ENCODE results near the gene ACBD6.

DNA sequence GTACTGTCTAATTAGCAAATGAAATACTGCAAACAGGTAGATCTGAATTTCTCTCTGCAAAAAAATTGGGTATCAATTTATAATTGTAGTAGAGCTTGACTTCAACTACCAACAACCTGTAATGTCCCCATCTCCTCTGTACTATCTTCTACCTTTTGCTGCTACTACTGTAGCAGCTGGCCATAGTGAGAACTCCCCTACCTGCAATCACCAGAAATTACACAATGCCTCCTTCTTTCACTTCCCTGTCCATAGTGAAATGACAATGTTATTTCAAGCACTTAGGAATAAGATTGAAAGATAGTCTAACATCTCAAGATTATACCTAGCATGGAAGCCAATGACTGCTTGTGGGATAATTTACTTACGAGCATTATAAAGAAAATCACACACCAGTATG, 100.4 kb downstream of the ACBD6 start:
- TF ChIP-seq PAX8 (IDR thresholded peaks at IDR 0.05): no peak
- TF ChIP-seq CTCF (IDR thresholded peaks at IDR 0.05 in 2 of 3, conservative IDR thresholded peaks at IDR 0.05 in 1 of 3; ENCODE audit: control insufficient read depth in 2 of 3, extremely low read depth in 1 of 3, insufficient read depth in 1 of 3, low read depth in 3 of 3, low read length in 3 of 3): peak in 2 of 3 experiments; percentile 1 to 4; a peak in 2 of 6 replicates
- no peak for TF ChIP-seq RCOR1 (conservative IDR thresholded peaks at IDR 0.05; ENCODE audit: low read depth, low read length)
- TF ChIP-seq RELA (IDR thresholded peaks at IDR 0.05; ENCODE audit: borderline replicate concordance, partially characterized antibody): no peak
- TF ChIP-seq ZSCAN29 (IDR thresholded peaks at IDR 0.05): no peak
- no peak for TF ChIP-seq KLF5 (IDR thresholded peaks at IDR 0.05; ENCODE audit: partially characterized antibody)
- TF ChIP-seq NFYB (IDR thresholded peaks at IDR 0.05; ENCODE audit: insufficient read depth, low read depth, low read length): no peak
- no peak for TF ChIP-seq ETV6 (conservative IDR thresholded peaks at IDR 0.05 in 1 of 2, IDR thresholded peaks at IDR 0.05 in 1 of 2; ENCODE audit: borderline replicate concordance in 1 of 2, low read depth in 1 of 2)

Data from GM12878 (cell line).